ENCODE measurements around the gene CD69.
"Not testable (repeated sequence)": the region's sequence is repeated elsewhere in the genome, so short reads cannot be mapped to it uniquely, and the experiment has no call there.

The CD69 gene

DNA sequence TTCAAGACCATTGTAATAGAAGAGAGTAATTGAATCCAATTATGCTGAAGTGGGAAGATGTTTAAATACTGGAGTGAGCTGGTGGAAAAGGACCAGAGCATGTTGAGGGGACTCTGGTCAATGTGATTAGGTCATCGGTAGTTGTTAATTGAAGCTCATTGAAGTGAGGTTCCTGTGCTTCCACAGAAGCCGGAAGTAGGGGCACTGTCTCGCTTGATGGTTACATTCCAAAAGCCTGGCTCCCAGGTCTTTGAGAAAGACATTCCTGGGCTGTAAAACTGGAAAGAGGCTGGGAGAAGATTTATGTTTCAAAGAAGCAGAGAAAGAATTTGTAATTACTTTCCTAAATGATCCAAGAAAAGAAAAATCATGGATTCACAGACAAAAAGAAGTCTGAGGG, 15.5 kb downstream of the CD69 start:
- no peak for DNase-seq

DNA sequence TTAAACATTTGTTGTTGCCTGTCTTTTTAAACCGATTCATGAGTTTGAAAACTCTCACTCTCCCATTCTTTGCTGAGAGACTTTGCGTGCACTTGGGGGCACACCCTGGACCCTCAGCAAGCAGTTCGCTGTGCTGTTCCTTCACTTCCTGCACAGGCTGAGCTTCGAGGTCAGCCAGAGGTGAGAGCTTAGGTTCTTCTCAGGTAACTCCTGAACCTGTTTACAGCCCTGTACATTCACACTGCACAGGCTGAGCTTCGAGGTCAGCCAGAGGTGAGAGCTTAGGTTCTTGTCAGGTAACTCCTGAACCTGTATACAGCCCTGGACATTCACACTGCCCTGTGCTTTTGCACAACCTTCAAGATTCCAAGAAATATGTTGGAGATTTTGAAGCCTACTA, 18.0 kb downstream of the CD69 start:
- no peak for DNase-seq

DNA sequence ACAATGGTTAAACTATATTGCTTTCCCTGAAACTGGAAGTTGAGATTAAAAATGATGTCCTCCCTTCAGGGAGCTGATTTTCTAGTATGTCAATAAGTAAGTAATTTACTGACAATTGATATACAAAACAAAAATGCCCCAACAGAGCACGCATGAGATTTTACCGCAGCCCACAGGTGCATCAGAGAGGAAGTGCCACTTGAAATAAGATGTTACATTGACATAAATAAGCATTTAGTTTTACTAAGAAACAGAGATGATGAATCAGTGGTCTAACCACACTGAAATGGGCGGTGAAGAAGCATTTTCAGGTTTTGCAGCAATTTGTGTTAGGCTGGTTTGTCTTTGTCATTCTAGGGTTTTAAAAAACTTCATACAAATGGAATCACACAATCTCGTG, 19.0 kb downstream of the CD69 start:
- DNase-seq, result no peak

DNA sequence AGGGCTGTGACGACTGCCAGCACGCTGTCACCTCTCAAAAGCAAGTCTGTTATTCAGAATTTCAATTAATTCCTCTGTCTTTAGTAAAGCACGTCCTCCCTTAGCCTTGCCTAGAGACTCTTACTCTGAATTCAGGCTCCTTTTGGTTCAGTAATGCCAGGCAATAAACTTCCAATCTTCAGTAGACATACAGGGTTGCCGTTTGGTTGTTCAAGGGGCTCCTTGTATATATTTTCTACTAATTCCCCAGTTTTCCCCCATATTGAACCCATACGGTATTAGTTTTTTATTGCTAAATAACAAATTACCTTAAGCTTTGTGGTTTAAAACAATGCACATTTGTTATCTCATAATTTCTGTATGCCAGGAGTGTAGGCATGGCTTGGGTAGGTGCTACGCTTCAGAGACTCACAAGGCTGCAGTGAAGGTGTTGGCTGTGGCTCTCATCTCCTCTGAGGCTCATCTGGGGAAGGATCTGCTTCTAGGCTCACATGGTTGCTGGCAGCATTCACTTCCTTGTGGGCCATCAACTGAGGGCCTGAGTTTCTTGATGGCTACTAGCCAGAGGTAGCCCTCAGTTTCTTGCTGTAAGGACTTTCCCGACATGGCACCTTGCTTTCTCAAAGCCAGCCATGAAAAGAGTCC, 20.5 kb downstream of the CD69 start:
- DNase-seq, result no peak

DNA sequence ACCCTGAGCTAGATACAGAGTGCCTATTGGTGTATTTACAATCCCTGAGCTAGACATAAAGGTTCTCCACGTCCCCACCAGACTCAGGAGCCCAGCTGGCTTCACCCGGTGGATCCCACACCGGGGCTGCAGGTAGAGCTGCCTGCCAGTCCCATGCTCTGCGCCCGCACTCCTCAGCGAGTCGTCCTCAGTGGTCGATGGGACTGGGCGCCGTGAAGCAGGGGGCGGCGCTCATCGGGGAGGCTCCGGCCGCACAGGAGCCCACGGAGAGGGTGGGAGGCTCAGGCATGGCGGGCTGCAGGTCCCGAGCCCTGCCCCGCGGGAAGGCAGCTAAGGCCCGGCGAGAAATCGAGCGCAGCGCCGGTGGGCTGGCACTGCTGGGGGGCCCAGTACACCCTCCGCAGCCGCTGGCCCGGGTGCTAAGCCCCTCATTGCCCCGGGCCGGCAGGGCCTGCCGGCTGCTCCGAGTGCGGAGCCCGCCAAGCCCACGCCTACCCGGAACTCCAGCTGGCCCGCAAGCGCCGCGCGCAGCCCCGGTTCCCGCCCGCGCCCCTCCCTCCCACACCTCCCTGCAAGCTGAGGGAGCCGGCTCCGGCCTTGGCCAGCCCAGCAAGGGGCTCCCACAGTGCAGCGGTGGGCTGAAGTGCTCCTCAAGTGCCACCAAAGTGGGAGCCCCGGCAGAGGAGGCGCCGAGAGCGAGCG, 21.1 kb downstream of the CD69 start:
- DNase-seq, result not testable (repeated sequence)

DNA sequence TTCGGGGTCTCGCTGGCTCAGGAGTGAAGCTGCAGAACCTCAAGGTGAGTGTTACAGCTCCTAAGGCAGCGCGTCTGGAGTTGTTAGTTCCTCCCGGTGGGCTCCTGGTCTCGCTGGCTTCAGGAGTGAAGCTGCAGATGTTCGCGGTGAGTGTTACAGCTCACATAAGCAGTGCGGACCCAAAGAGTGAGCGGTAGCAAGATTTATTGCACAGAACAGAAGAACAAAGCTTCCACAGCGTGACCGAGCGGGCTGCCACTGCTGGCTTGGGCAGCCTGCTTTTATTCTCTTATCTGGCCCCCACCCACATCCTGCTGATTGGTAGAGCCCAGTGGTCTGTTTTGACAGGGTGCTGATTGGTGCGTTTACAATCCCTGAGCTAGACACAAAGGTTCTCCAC, 21.8 kb downstream of the CD69 start:
- DNase-seq, result not testable (repeated sequence)

DNA sequence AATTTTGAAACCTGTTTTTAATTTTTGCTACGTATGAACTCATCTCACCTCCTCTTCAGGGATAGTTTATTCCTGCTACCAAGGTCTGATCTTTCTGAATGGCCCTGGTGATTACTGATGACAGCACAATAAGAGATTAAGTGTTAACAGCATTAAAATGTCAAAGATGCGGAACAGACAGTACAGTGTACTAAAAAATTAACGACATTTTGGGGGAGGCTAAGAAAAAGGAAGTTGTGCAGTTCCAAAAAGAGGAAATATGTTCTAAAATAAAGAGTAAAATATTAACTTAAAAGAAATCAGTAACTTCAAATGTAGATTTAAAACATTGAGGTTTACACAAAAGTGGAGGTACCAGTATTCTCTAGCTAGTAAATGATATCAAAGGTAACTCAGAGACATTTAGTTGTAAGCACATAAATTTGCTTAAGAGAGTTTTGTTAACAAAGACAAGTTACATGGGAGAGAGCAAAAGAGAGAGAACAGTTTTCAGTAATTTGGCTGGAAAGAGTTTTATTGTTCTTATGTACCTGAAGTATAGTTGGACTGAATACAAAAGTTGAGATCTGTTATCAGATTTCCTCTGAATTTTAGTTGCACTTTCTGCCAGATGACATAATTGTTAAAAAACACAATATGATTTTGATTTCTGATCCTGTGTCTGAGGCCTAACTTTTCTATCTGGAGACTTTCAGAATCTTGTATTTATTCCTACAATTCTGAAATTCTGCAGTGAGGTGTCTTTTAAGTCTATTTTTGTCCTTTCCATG, 23.6 kb downstream of the CD69 start:
- no peak for DNase-seq

DNA sequence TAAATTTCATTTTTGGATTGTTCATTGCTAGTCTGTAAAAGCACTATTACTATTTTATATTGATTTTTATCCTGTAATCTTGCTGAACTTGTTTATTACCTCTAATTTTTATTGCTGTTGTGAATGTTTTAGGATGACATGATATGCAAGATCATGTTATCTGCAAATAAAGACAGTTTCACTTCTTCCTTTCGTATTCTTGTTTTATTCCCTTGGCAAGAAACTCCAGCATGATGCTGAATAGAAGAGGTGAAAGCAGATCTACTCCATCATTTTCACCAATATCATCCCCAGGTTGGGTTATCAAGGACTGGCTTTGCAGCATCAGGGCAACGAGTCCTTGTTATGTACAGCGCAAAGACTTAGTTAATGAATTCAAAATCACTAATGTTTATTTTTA, 25.1 kb downstream of the CD69 start:
- no peak for DNase-seq

DNA sequence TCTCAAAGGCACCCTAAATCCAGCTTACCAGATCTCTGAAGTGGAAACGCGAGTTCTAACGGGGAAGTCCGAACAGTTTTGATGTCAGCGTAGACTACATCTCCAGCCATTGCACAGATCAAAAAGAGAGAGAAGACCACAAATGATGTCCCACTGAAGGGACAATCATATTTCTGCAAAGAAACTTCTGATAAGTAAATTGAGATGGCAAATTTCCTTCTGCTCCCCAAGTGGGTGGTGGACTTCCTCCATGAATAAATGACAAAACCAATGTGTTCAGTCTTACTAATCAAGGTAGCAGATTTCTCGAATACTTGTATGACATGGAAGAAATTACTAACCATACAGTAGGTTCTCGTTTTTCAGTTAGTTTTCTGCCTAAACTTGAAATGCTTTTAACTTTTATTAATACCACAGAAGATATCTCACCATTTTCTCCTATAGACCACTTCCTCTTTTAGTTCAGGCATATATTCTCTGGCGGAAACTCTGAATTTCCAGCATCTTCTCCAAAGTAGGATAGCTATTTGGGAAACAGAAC, 27.7 kb downstream of the CD69 start, which contains the start of gene CLECL1:
Gene CLECL1 (minus strand): TSS at position 177 of the 541 bp plus-strand sequence.
- DNase-seq, result no peak

DNA sequence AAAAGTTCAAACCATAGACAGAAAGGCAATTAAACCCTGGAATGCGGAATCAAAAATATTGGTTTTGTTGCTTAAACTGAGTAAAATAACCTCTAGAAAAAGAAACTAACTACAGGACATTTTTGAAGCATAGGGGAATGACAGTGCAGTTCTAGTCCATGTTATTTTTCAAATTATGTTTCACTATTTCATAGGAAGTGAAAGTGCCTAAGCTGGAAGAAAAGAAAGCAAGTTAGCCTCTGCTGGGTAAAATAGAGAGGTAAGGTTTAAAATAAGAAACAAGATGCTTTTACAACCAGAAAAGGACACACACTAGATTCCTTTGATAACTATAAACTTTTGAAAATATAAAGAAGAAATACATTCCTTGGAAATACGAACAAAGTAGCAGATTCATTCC, 28.9 kb downstream of the CD69 start:
- no peak for DNase-seq

DNA sequence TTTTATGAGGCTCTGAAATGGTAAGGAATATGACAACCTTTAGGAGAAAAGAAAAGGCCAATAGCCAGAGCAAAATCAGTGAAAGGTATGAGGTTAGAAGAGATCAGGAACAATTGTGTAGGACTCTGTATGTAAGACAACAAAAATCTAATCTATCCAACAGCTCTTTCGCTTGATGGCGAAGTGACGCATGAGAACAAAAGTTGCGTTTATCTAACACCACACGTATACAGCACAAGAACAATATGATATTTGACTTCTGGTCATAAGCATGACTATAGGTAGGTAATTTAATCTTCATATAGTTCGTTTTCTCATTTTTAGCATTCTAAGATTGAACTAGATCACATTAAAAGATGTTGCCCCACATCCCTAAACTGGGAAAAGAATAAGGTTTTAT, 29.3 kb downstream of the CD69 start:
- DNase-seq, result no peak

DNA sequence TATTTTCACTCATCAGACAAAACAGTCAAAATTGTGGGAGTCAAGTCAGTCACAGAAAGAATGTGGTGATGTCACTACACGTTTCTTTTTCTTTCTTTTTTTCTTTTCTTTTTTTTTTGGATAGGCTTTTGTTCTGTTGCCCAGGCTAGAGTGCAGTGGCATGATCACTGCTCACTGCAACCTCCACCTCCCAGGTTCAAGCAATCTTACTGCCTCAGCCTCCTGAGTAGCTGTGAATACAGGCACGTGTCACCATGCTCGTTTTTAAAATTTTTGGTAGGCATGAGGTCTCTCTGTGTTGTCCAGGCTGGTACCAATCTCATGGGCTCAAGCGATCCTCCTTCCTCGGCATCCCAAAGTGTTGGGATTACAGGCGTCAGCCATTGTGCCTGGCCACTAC, 30.1 kb downstream of the CD69 start:
- no peak for DNase-seq

DNA sequence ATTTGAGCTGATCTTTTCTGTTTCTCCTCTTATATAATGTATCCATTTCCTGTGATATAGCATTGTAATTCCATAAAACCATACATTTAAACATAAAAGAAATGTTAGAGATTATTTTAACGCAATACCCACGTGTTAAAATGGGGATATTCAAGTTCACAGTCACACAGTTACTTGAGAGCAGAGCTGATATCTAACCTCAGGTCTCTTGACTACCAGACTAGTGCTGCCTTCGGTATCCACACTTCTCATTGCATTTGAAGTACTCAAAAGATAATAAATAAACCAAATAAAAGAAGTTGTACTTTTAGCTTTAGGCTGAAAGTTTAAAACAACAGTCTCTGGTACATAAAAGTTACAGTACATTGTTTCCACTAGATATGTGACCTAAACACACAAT, 30.7 kb downstream of the CD69 start:
- DNase-seq, result no peak

DNA sequence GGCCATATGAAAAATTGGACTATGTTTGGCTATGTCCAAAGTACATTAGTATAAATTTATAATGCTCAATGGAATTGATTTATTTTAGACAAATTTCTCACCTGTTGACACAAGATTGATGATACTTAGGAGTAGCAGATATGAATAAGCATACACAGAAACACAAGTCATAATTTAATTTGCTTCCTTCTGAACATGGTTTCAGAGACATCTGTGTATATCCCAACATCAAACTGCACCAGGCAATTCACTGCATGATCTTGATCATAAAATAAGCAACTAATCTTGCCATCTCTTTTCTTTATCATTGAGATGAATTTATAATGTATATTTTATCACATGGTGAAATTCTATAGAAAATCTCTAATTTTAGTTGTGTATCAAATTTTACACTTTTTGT, 31.6 kb downstream of the CD69 start:
- DNase-seq, result no peak

DNA sequence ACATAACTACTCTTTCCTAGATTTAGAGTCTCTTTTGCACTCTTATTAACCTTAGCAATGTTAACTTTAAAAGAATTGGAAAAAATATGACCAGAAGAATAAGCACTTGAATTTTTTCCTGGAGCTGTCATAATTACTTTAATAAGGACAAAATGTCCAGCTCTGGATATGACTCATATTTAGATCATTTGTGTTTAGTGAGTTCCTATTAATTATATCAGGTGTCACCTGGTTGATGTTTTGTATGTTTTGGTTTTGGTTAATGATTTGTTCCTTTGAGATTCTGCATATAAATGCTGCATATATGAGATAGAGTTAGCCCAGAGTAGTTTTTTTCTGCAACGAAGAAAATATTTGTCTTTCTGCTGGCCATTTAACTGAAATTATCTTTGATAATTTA, 32.9 kb downstream of the CD69 start:
- no peak for DNase-seq

DNA sequence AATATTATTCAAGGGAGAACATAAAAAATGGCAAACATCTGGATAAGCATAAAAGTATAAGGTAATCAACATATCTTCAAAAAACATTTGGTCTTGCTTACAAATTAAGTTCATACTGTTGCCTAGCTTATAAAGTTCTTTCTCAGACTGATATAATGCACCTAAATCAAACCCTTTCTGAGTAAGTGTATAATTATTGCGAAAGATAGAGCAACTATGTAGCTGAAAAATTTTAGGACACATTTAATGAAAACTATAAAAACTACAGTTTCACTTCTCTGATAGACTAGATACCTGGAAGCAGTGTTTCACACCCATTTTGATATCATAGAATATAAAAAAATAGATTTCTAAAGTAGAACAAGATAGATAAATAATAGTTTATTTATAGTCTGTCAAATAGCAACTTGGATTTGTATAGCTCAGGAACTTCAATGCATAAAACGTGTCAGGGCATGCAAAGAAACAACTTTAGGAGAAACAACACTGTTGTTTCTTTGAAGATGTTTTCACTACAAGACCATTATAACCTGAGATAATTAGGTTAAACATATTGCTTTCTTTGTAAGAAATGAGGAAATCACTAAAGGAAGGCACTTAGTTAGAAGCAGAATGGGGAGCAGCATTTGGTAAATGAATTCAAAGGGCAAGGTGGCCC, 35.4 kb downstream of the CD69 start:
- no peak for DNase-seq

DNA sequence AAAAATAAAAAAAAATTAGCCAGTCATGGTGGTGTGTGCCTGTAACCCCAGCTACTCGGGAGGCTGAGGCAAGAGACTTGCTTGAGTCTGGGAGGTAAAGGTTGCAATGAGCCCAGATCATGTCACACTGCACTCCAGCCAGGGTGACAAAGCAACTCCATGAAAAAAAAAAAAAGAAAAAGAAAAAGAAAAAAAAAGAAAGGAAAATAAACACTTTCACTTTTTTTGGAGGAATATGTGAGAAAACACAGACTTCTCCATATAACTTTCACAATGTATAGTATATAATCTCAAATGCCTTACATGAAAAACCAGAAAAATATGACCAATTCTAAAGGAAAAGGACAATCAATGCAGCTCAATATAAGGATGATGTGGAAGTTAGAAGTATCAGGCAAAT, 36.7 kb downstream of the CD69 start:
- no peak for DNase-seq

DNA sequence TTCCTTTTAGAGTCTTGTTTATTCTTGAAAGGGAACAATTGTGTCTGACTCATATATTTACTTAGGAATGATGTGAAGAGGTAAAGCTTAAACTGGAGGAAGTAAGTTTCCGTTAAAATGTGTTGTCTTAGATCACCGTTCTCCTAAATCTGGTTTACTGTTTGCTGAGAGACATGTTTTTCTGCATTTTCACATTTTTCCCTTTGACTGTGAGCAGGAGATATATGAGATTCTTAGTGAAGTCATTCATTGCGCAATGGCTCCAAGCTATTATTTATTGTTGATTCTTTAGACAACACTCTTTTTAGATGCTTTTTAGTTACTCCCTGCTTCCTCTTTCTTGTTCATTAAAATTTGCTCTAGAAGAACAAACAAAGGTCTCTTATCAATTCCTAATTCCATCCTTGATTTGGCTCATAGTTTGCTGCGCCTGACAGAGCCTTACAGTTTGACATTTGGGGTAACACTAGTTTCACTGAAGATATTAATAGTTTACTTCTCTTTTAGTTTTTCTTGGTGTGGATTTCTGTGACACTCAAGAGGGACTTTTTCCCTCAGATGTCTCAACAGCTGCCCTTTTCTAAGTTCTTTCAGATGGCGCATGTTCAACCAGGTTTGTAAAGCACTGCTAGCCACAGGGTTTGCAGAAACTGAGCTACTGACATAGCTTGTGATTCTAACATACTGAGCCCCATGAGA, 39.2 kb downstream of the CD69 start:
- DNase-seq, result no peak

DNA sequence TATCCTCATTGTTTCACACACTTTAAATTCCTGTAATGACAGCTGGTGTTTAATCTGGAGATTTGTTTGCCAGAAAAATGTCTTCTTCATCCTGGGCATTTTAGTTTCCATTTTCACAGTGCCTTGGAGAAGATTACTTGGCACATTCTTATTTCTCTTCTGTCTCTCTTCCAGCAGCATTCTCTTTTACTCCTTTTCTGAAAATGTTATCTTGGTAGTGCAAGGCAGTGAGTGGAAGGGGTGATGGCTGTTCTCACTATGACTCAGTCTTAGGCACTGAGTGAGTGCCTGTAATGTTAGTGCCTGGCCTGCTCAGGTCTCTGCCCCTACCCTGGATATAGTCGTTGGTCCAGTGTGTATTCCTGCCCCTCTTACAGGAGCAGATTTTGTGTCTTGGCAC, 40.9 kb downstream of the CD69 start:
- DNase-seq, result no peak

DNA sequence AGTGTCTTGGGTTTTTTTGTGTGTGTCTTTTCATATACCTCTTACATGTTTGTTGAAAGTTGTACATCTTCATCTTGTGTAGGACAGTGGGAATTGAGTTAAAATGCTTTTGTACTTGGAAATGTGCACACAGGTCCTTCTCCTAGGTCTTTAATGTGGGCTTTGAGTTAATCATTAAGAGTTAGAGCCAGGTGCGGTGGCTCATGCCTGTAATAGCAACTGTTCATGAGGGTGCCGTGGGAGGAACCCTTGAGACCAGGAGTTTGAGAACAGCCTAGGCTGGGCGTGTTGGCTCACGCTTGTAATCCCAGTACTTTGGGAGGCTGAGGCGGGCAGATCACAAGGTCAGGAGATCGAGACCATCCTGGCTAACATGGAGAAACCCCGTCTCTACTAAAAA, 41.7 kb downstream of the CD69 start:
- no peak for DNase-seq

DNA sequence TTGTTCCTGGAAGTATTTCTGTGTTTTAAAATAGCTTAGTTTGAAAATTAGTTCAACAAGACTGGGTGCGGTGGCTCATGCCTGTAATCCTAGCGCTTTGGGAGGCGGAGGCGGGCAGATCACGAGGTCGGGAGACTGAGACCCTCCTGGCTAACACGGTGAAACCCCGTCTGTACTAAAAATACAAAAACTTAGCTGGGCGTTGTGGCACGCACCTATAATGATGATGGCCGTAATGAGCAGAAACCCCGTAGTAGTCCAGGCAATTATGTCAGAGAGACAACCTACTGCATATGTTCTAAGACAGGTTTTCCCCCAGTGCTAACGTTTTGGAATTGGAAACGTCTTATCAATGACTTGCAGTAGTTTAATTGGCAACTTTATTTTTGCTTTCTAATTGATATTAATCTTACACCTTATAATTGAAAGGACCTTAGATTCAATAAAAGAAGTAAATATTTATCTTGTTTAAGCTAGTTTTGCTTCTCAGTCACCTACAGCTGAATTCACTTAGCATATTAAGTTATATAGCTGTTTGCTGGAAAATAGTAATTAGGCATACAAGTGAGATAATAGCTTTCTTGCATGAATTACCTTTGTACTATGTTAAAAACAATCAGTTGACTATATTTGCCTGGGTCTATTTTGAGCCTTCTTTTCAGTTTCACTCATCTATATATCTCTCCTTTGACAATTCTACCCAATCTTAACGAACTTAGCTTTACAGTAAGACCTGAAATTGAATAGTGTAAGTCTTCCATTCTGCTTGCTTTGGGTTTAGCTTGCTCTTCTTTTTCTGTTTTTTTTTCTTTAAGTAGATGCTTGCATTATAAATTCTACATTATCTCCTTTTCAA, 43.4 kb downstream of the CD69 start:
- DNase-seq, result no peak
